GM19372 (cell line): ENCODE data around the gene FRMD5.

Source experiments
- ATAC-seq: cut with Tn5 transposase; IDR thresholded peaks from one replicate; pipeline ENCODE4 v1.9.1; 2021; ENCODE audit warnings: mild to moderate bottlenecking, low read depth, moderate library complexity; ENCODE audit not compliant: unreplicated experiment

Gene FRMD5

GRCh38 chr15:43939070-43939469 lies 256.0 kb downstream of the FRMD5 start:
- no peak for ATAC-seq

GRCh38 chr15:43934480-43934879 lies 260.6 kb downstream of the FRMD5 start:
- no peak for ATAC-seq

DNA sequence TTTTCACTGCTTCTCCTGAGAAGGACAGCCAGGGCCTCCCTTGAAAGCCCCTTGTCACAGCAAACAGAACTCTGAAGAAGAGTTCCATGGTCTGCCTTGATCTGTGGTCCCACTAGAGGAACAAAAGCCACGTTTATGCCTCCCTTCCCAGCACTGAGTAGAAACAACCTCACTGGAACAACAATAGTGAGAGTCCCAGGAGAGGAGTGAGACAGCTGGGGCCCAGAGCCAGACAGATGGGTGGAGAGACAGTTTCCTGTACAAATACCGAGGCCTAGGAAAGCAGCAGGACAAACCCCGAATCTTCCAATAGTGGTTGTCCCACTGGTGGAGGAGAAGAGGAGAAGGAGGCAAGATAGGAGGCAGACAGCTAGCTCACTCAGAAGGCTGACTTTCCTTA lies 262.2 kb downstream of the FRMD5 start:
- no peak for ATAC-seq

- no peak for ATAC-seq
Measured at GRCh38 chr15:43931790-43932435, 263.2 kb downstream of the FRMD5 start.

DNA sequence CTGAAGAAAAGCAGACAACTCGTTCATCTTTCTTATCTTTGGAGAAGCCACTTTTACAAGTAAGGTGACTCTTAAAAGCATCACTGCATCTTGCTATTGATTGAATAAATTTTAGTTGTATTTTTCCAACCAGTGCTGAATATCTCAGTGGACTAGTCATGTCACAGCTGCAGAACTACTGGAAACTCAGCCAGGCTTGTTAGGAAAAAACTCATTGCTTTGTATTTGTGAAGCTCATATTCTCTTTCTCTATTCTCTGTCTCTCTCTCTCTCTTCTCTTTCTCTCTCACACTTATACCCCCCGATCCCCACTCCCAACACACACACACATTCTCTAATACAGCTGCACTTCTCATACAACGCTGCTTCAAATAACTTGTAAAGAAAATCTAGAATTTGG lies 264.0 kb downstream of the FRMD5 start:
- no peak for ATAC-seq

- ATAC-seq: no peak
Measured at GRCh38 chr15:43930556-43930955, 264.5 kb downstream of the FRMD5 start.

DNA sequence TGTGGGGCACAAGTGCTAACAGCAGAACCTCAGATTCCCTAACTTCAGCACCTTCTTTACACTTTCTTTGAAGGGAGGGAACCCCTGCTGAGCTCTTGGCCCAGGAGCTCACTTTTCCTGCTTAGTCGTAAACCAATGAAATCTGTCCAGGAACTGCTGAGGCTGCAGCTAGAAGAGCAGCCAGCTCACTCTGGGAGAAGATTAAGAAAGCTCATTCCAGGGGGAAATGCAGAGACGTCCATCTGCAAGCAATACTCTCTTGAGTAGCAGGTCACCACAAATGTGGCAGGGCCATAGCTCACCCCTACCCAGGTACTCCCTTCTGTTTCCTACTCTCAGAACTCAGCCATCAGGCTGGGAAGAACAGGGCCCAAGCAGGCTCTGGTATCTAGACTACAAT lies 265.0 kb downstream of the FRMD5 start:
- ATAC-seq: no peak

- ATAC-seq: no peak
Measured at GRCh38 chr15:43928152-43928551, 266.9 kb downstream of the FRMD5 start.

DNA sequence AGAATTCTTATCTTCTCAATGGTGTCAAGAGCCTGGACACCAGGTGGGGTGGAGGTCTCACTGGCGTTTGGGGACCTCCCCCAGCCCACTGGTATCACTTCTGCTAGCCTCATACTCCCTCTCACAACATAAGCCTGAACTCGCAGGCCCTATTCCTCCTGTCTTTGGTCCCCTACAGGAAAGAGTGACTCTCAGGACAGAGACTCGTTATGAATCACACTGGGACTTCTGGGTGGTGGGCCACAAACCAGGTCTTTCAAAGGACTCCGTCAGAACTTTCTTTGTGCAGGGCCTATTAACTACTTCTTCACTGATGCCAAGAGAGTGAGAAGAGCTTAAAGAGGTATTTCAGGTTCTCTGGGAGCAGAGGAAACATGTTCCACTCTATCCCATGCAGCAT lies 267.9 kb downstream of the FRMD5 start:
- ATAC-seq: no peak

- no peak for ATAC-seq
Measured at GRCh38 chr15:43923553-43923952, 271.5 kb downstream of the FRMD5 start.

GRCh38 chr15:43922021-43922420 lies 273.1 kb downstream of the FRMD5 start:
- ATAC-seq: no peak

DNA sequence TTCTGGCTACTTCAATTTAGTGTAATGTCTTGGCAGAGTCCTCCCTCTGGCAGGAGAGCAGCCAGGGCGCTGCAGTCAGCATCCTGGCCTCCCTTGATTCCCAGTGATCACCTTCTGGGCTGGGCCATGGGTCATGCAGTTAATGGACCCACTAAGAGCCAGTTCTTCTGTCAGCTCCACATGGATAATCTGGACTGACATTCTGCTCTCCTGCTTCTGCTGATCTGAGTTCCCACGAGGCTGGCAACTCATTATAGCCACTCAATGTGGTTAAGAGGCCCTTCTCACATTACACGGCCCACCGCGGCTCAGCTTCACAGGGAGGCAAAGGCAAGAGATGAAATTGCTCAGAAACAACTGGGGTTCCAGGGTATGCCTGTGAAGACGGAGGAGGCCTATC lies 274.3 kb downstream of the FRMD5 start:
- ATAC-seq: no peak

GRCh38 chr15:43920254-43920600 lies 274.8 kb downstream of the FRMD5 start:
- ATAC-seq: no peak

DNA sequence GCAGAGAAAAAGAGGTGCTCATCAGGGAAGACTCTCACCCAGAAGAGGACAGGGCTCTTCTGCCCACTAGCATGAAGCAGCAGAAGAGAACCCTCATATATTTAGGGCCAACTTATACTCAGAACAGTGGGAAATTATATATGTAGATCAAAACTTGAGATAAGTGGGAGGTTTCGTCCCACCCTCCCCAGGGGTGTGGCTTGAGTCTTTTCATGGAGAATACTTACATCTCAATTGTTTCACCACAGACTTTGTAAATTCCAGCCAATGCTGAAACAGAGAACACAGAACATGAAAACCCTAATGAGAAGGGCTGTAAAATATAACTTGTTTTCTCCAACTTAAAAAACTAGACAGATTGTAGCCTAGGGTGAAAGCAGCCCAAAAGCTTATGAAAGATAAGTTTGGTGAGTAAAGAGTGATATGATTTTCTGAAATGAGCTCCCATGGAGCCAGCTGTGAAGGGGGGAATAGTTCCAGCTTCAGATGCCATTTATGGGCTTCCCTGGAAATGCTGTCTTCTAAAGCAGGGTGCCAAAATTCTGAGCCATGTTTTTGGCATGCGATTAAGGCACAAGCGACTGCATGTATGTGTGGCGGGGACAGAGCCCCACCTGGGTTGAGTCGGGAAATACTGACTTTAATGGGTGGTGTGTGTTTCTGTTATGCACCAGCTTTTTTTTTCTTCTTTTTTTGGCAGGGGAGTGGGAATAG lies 275.4 kb downstream of the FRMD5 start:
- no peak for ATAC-seq

GRCh38 chr15:43918717-43919116 lies 276.4 kb downstream of the FRMD5 start:
- ATAC-seq: no peak

GRCh38 chr15:43916326-43916660 lies 278.8 kb downstream of the FRMD5 start:
- no peak for ATAC-seq

DNA sequence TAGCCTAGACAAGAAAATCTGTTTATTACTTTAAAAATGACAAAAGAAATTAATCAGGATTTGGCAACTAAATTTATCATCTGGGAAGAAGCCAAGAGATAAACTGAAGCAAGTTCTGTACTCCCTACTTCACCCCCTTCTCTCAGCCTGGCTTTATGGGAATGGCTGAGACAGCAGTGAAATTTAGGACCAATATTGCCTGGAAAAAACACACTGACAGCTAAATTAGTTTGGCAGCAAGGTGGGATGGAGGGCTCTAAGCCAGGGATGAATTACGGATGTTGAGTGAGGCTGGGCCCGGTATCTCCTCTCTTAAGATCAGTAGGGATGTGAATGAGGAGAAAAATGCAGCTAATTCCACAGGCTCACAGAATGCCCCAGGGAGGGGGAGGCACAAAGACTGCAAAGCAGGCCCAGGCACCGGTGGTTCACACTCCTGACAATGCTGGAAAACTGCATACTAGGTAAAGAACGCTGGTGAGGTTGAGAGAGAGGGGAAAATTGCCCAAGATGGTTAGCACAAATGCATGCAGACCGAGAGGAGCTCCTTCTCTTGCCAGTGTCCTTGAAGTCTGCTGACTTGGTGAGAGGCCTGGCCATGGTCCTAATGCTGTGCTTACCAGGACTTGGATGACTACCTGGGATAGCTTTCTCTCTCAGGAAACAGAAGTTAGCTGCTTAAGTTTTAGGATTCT lies 279.3 kb downstream of the FRMD5 start:
- no peak for ATAC-seq

DNA sequence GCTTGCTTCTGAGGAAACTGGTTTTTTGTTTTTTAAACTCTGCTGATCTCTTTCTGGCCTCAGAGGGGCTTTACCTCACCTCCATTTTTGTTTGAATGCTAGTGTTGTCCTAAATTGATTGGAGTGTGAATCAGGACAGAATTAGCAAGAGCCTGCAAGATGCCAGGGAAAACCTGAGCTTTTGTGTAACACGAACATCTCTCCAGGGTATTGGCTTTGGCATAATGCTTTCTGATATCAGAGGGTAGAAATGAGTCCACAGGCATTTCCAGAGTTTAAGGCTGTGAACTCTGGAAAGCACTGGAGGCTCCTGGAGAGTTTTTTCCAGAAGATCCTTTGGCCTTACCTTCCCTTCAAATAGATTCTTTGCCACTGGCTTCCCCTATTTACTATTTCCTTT lies 281.1 kb downstream of the FRMD5 start:
- no peak for ATAC-seq

GRCh38 chr15:43913026-43913780 lies 281.9 kb downstream of the FRMD5 start:
- ATAC-seq: no peak

DNA sequence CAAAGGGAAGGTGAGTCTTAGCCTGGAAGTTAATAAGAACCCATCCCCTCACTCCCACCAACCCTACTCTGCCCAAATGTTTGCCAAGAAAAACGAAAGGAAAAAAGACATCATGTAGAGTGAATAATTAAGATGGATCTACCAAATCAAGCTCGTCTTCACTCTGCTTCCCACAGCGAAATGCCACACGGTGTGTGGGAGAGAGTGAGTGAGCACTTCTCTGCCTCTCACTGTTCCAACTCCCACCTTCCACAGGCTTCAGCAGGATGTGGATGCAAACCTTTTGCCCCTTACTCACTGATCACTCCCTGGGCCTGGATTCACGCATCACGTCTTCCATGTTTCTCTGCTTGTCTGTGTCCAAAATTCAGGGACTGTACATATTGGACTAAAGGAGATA lies 282.9 kb downstream of the FRMD5 start:
- no peak for ATAC-seq

DNA sequence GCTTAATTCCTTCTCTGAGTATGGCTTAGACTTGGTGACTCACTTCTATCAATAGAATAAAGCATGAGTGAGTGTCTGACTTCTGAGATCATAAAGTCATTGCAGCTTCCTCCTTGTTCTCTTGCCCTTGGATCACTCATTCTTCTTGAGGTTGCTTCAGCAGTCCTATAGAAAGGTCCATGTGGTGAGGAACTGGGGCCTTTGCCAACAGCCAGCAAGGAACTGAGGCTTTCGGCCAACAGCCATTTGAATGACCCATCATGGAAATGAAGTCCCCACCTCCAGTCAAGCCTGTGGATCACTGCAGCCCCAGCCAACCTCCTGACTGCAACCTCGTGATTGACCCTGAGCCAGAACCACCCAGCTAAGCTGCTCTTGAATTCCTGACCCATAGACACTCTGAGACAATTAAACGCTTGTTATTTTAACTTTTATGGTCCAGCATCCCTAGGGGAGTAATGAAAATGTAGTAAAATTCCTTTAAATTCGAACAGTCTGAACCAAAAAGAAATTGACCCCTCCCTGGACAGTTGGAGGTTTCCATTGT lies 283.8 kb downstream of the FRMD5 start:
- ATAC-seq: no peak
